ENCODE results near the gene ALG12. TPM values are rescaled to one million over a fixed set of nuclear protein-coding genes. Genes with fewer than 3 reads are reported as not detected.

ALG12 gene
- polyA plus RNA-seq, 3 donors: 7.2 to 9.5 (median 9.0) TPM

- Mint-ChIP-seq H3K4me3 (no peak overlapping the region), H3K9me3 (no peaks in the 10 kb centered on the region), H3K27ac (peak overlapping the region in 1 of 7 donors; percentile 2), H3K27me3 (ENCODE audit: low read depth in 3 of 3) (peaks cover 0 to 3% (median 2%) of the 10 kb centered on the region in 3 donors), H3K4me1 (peaks cover 5% of the 10 kb centered on the region), H3K36me3 (peaks cover 48 to 60% of the 10 kb centered on the region in 2 donors)
- no peak for DNase-seq
- Histone ChIP-seq H4K20me1 (ENCODE audit: insufficient read depth, low read length) (no peaks in the 10 kb centered on the region), H3K4me1 (ENCODE audit: control insufficient read depth in 1 of 2, insufficient read depth in 2 of 2, low read length in 2 of 2) (peaks cover 2 to 3% of the 10 kb centered on the region in 2 donors), H3K9me3 (replicated peaks in 1 of 2; ENCODE audit: control insufficient read depth in 1 of 2, insufficient read depth in 1 of 2, low read length in 2 of 2) (no peaks in the 10 kb centered on the region), H3K4me2 (replicated peaks; ENCODE audit: extremely low read depth, low read length, poor library complexity, severe bottlenecking) (no peak overlapping the region), H3K9ac (ENCODE audit: insufficient read depth, low read length, poor library complexity, severe bottlenecking) (no peak overlapping the region), H3K4me3 (replicated peaks in 1 of 3; ENCODE audit: low read depth in 2 of 3, low read length in 3 of 3) (no peak overlapping the region), H3K27me3 (ENCODE audit: control insufficient read depth in 2 of 2, insufficient read depth in 2 of 2, low read length in 2 of 2) (no peaks in the 10 kb centered on the region), H3K27ac (ENCODE audit: low read depth in 1 of 2, low read length in 2 of 2) (no peak overlapping the region), H2AFZ (ENCODE audit: insufficient read depth, low read depth, low read length, poor library complexity, severe bottlenecking) (no peak overlapping the region), H3K79me2 (ENCODE audit: insufficient read depth, low read length) (peaks cover 8% of the 10 kb centered on the region), H3K36me3 (replicated peaks in 1 of 2; ENCODE audit: control insufficient read depth in 1 of 2, insufficient read depth in 2 of 2, low read length in 2 of 2) (peaks cover 36 to 62% of the 10 kb centered on the region in 2 donors)
- intact Hi-C loops (cut with micrococcal nuclease): no loop called here
- WGBS (ENCODE audit: insufficient coverage): 94% methylated on average over 24 of the region's 30 CpGs
- TF ChIP-seq CTCF (IDR thresholded peaks at IDR 0.05): no peak
Observed at GRCh38 chr22:49911881-49912625, 6.2 kb downstream of the ALG12 start.

DNA sequence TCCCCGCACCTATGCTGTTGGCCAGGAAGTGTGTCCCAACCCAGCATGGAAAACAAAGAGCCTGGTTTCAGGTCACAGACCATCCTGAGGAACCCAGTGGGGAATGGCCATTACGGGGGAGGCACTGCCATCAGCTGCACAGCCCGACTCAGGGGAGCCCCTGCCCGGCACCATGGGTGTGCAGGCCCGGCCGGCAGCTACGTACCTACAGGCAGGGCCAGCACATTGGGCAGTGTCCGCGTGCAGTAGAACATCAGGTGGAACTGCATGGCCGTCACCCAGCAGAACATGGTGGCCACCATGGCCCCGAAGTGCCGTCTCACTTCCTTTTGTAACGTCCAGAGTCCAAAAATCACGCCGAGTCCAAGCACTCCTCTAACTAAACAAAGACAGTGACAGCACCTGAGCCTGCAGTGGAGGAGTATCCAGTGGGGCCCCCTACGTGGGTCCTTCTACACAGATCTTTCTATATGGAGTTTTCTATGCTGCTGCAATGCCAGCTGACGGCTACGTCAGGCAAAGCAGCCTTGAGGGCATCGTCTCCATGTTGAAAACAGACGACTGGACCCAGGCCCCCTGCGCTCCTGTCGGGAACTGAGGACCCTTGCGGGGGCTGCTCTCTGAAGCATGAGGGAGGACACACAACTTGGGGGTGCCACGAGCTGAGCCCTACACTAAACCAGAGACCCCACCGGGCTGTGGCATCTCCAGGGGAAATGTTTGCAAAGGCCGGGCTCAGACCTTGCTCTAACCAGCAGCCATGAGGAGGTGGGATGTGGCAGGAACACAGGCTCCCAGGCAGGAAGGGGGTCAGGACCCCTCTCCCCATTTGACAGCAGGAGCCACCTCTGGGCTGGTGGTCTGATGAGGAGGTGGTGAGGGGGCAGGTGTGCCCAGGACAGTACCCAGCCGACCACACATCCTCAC, 7.7 kb downstream of the ALG12 start:
- no peak overlapping the region for H3K4me3 Mint-ChIP-seq
- intact Hi-C loops (cut with micrococcal nuclease): no loop called here

More for the DNA sequence above, 7.7 kb downstream of the ALG12 start:
- no peaks in the 10 kb centered on the region for H3K27me3 ChIP-seq (ENCODE audit: control insufficient read depth in 2 of 2, insufficient read depth in 2 of 2, low read length in 2 of 2)
- H3K27ac Mint-ChIP-seq: peak overlapping the region in 3 of 7 donors; percentile 6 to 58 (median 35)
- no peak overlapping the region for H3K4me3 ChIP-seq (replicated peaks in 1 of 3; ENCODE audit: low read depth in 2 of 3, low read length in 3 of 3)
- no peaks in the 10 kb centered on the region for H3K9me3 ChIP-seq (replicated peaks in 1 of 2; ENCODE audit: control insufficient read depth in 1 of 2, insufficient read depth in 1 of 2, low read length in 2 of 2)
- no peak overlapping the region for H3K27ac ChIP-seq (ENCODE audit: low read depth in 1 of 2, low read length in 2 of 2)
- H4K20me1 ChIP-seq (ENCODE audit: insufficient read depth, low read length): no peaks in the 10 kb centered on the region
- H3K4me2 ChIP-seq (replicated peaks; ENCODE audit: extremely low read depth, low read length, poor library complexity, severe bottlenecking): no peak overlapping the region
- peaks cover 56 to 71% of the 10 kb centered on the region in 2 donors for H3K36me3 Mint-ChIP-seq
- DNase-seq: no peak
- 95% methylated on average over 24 of the region's 27 CpGs for WGBS (ENCODE audit: insufficient coverage)
- H3K4me1 Mint-ChIP-seq: no peaks in the 10 kb centered on the region
- no peak overlapping the region for H3K9ac ChIP-seq (ENCODE audit: insufficient read depth, low read length, poor library complexity, severe bottlenecking)
- H3K79me2 ChIP-seq (ENCODE audit: insufficient read depth, low read length): no peaks in the 10 kb centered on the region
- no peak overlapping the region for H2AFZ ChIP-seq (ENCODE audit: insufficient read depth, low read depth, low read length, poor library complexity, severe bottlenecking)
- peaks cover 0 to 3% (median 2%) of the 10 kb centered on the region in 3 donors for H3K27me3 Mint-ChIP-seq (ENCODE audit: low read depth in 3 of 3)
- peaks cover 45 to 70% of the 10 kb centered on the region in 2 donors for H3K36me3 ChIP-seq (replicated peaks in 1 of 2; ENCODE audit: control insufficient read depth in 1 of 2, insufficient read depth in 2 of 2, low read length in 2 of 2)
- peaks cover 0 to 2% (median 0%) of the 10 kb centered on the region in 7 donors for H3K9me3 Mint-ChIP-seq
- no peaks in the 10 kb centered on the region for H3K4me1 ChIP-seq (ENCODE audit: control insufficient read depth in 1 of 2, insufficient read depth in 2 of 2, low read length in 2 of 2)
- TF ChIP-seq CTCF (IDR thresholded peaks at IDR 0.05): no peak

All from CD14-positive monocyte (primary cell).